Esophagus squamous epithelium (tissue), 5 donors: ENCODE data around the gene USP11. TPM values are rescaled to one million over a fixed set of nuclear protein-coding genes. Genes with fewer than 3 reads are reported as not detected.

Source experiments
- DNase-seq: peaks from one replicate; lab custom pipeline; 2025; lab: John Stamatoyannopoulos, UW
- H3K27ac ChIP-seq, 4 donors: fragments of 200-600 bp; sonication (generic); one replicate each; pipeline ENCODE4 v1.5.1; 2016 to 2019; ENCODE audit warnings: mild to moderate bottlenecking in 1 of 4
- H3K27me3 ChIP-seq, 4 donors: fragments of 200-600 bp; sonication (generic); 1 replicate in 3 of 4; 2 replicates in 1 of 4; pipeline versions ENCODE4 v1.5.1 to v1.6.0; 2017 to 2021; ENCODE audit warnings: antibody characterized with exemption in 1 of 4
- H3K36me3 ChIP-seq, 3 donors: fragments of 200-600 bp; sonication (generic); one replicate each; pipeline ENCODE4 v1.5.1; 2016 to 2019
- H3K4me1 ChIP-seq, 3 donors: fragments of 200-600 bp; sonication (generic); one replicate each; pipeline ENCODE4 v1.5.1; 2017 to 2019
- H3K4me3 ChIP-seq, 4 donors: fragments of 200-600 bp; sonication (generic); 1 replicate in 3 of 4; 2 replicates in 1 of 4; pipeline ENCODE4 v1.5.1; 2016 to 2019; ENCODE audit warnings: mild to moderate bottlenecking in 2 of 4, moderate library complexity in 1 of 4
- H3K9me3 ChIP-seq, 3 donors: fragments of 200-600 bp; sonication (generic); one replicate each; pipeline ENCODE4 v1.5.1; 2016 to 2019
- POLR2A ChIP-seq, 4 donors: fragments of 450-650 bp; IDR thresholded peaks; one replicate each; pipeline ENCODE4 v1.6.1; 2017; ENCODE audit warnings: antibody characterized with exemption in 4 of 4, mild to moderate bottlenecking in 4 of 4, moderate library complexity in 3 of 4
- WGBS, 2 donors: methylation state at CpG; one replicate each; pipeline ENCODE4 v1.1.5; 2018; 5-methylcytosine and 5-hydroxymethylcytosine counted together
- intact Hi-C: fragments of 100-400 bp; cut with DNase I; formaldehyde crosslinking; loops from one replicate; pipeline ENCODE4 v1.15.0; 2022
- total RNA-seq, 4 donors: library from RNA; depleted of rRNA; stranded (reverse); fragments of >200 nt; gene quantifications; one replicate each; pipeline ENCODE4 v1.1.0, GENCODE V29; 2016
- TF ChIP-seq, protein P1 (sequence below), 6 experiments: fragments of 450-650 bp in 4 of 6; fragments of 200-600 bp in 2 of 6; sonication (generic) in 2 of 6; IDR thresholded peaks; one replicate each; pipeline ENCODE4 v1.5.1; 2016 to 2019; ENCODE audit warnings: antibody characterized with exemption in 6 of 6, mild to moderate bottlenecking in 4 of 6, moderate library complexity in 4 of 6
- donor health status: DM: yes; HTN: yes; CAD: no.

USP11 gene
- total RNA-seq, 4 donors from 2014 or later: 6.6 to 26.9 (median 21.3) TPM

DNA sequence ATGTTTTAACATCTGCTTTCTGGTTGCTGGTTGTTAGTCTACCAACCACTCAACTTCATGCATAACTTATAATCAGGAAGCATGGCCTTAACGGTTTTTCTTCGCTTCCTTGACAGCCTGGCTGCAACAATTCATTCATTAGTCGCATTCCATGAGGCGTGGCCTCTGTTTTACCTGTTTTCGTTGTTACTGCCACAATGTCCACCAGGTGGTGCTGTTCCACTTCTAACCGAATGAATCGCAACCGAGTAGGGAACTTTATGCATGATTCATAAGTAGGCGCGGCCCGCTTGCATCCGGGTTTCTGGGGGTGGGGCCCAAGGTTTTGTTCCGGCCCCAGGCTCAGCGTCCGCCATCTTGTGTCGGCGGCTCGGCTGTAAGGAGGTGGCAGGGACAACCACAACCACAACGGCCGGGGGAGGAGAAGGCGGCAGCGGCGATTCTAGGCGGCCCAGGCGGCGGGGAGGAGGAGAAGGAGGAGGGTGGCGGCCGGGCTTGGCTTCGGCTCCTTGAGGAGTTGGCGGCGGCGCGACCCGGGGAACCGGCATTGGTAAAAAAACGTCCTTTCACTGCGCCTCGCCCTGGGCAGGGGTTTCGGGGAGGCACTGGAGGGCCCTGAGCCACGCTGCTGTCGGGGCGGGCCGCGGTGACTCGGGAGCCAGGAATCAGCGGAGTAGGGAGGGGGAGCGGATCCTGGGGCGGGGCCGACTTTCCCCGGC, 39.2 kb upstream of the USP11 start, which contains the start of gene UBA1:
Gene UBA1 (plus strand): TSS at position 355 of the 719 bp plus-strand sequence. CDS start 4,974 bp downstream, outside the sequence.
- Histone ChIP-seq H3K9me3 (no peaks in the 10 kb centered on the region), H3K4me1 (peaks cover 27 to 73% (median 38%) of the 10 kb centered on the region in 3 donors), H3K4me3 (peak within 1 kb of the TSS; percentile 71 to 91 (median 86)), H3K27me3 (no peaks in the 10 kb centered on the region), H3K27ac (peak within 1 kb of the TSS; percentile 97 to 99 (median 98)), H3K36me3 (peaks cover 4 to 8% (median 4%) of the 10 kb centered on the region in 3 donors)
- 0 to 3% methylated on average over 8 to 11 of the region's 50 CpGs for WGBS, 2 donors
- peak; percentile 90 for DNase-seq
- intact Hi-C loops: no loop called here
- TF ChIP-seq POLR2A (IDR thresholded peaks at IDR 0.05): peak in 2 of 4 donors; percentile 64 to 82
- TF ChIP-seq, protein P1, sequence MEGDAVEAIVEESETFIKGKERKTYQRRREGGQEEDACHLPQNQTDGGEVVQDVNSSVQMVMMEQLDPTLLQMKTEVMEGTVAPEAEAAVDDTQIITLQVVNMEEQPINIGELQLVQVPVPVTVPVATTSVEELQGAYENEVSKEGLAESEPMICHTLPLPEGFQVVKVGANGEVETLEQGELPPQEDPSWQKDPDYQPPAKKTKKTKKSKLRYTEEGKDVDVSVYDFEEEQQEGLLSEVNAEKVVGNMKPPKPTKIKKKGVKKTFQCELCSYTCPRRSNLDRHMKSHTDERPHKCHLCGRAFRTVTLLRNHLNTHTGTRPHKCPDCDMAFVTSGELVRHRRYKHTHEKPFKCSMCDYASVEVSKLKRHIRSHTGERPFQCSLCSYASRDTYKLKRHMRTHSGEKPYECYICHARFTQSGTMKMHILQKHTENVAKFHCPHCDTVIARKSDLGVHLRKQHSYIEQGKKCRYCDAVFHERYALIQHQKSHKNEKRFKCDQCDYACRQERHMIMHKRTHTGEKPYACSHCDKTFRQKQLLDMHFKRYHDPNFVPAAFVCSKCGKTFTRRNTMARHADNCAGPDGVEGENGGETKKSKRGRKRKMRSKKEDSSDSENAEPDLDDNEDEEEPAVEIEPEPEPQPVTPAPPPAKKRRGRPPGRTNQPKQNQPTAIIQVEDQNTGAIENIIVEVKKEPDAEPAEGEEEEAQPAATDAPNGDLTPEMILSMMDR (IDR thresholded peaks at IDR 0.05): peak; percentile 81 to 99 (median 90)

DNA sequence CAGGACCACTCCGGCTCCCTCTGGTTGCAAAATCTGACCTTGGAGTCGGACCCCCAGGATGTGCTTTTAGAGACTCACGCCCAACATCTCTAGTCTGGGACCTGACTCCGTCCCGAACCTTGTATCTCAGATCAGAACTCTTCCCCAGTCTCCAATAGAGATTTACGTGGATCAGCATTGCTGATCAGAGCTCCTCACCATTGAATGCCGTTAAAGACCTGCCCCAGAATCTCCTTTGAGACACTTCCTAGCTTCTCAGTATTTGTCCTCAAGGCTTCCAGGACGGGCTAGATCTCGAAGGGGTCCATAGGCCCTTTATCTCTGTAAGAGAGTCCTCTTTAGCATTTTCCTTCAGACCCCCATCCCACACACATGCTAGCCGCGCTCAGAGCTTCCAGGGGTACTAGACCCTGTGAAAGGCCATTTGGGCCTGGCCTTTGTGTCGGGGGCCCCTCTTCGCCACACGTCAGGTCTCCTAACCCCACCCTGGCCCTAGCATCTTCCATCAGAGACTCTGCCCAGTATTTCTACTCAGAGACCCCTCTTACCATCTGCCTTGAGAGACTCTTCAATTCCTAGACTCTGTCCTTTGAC, 38.5 kb upstream of the USP11 start:
- DNase-seq: no peak
- peak overlapping the region; percentile 97 to 99 (median 98) for H3K27ac ChIP-seq
- no peaks in the 10 kb centered on the region for H3K27me3 ChIP-seq
- 13 to 25% methylated on average over 9 of the region's 14 CpGs for WGBS, 2 donors
- peaks cover 11 to 14% (median 11%) of the 10 kb centered on the region in 3 donors for H3K36me3 ChIP-seq
- peaks cover 27 to 80% (median 44%) of the 10 kb centered on the region in 3 donors for H3K4me1 ChIP-seq
- TF ChIP-seq POLR2A (IDR thresholded peaks at IDR 0.05): no peak
- TF ChIP-seq, protein P1 (IDR thresholded peaks at IDR 0.05): no peak
- peak overlapping the region; percentile 71 to 91 (median 86) for H3K4me3 ChIP-seq
- H3K9me3 ChIP-seq: no peaks in the 10 kb centered on the region
- intact Hi-C loops: no loop called here

GRCh38 chrX:47196098-47196497, 36.7 kb upstream of the USP11 start:
- TF ChIP-seq, protein P1 (IDR thresholded peaks at IDR 0.05): no peak
- TF ChIP-seq POLR2A (IDR thresholded peaks at IDR 0.05): no peak
- no peak for DNase-seq
- intact Hi-C loops: no loop called here
- peak overlapping the region in 1 of 4 donors; percentile 91 for H3K4me3 ChIP-seq
- peak overlapping the region in 2 of 4 donors; percentile 36 to 99 for H3K27ac ChIP-seq
- H3K9me3 ChIP-seq: no peaks in the 10 kb centered on the region
- peaks cover 19 to 32% (median 22%) of the 10 kb centered on the region in 3 donors for H3K36me3 ChIP-seq
- 36 to 53% methylated on average over 3 of the region's 3 CpGs for WGBS, 2 donors
- H3K4me1 ChIP-seq: peaks cover 27 to 91% (median 48%) of the 10 kb centered on the region in 3 donors
- H3K27me3 ChIP-seq: no peaks in the 10 kb centered on the region

GRCh38 chrX:47197526-47197925, 35.3 kb upstream of the USP11 start:
- peaks cover 34 to 47% (median 36%) of the 10 kb centered on the region in 3 donors for H3K36me3 ChIP-seq
- H3K9me3 ChIP-seq: no peaks in the 10 kb centered on the region
- no peaks in the 10 kb centered on the region for H3K27me3 ChIP-seq
- WGBS, 2 donors: 54 to 63% methylated on average over 5 to 6 of the region's 7 CpGs
- peaks cover 27 to 79% (median 48%) of the 10 kb centered on the region in 3 donors for H3K4me1 ChIP-seq
- H3K4me3 ChIP-seq: no peak overlapping the region
- TF ChIP-seq, protein P1 (IDR thresholded peaks at IDR 0.05): no peak
- TF ChIP-seq POLR2A (IDR thresholded peaks at IDR 0.05): no peak
- intact Hi-C loops: no loop called here
- DNase-seq: no peak
- H3K27ac ChIP-seq: peak overlapping the region in 2 of 4 donors; percentile 85 to 99
